GM06990 (cell line): Measurements from ENCODE around the gene TMEM156.

ENCODE experiments used
- DNase-seq: peaks from one replicate; pipeline ENCODE4 v3.0.0-alpha.2; 2011; ENCODE audit not compliant: insufficient read length; ENCODE audit errors: extremely low read depth
- H3K27me3 ChIP-seq: replicated peaks from 2 replicates; pipeline ENCODE4 v1.6.0; 2011; ENCODE audit warnings: low read length; ENCODE audit not compliant: control insufficient read depth, insufficient read depth
- H3K36me3 ChIP-seq: 2 replicates; pipeline ENCODE4 v1.5.1; 2011; ENCODE audit warnings: low read length; ENCODE audit not compliant: control insufficient read depth, insufficient read depth
- H3K4me3 ChIP-seq: replicated peaks from 2 replicates; pipeline ENCODE4 v1.5.1; 2011; ENCODE audit warnings: low read depth, mild to moderate bottlenecking, control low read depth, low read length
- CTCF ChIP-seq: IDR thresholded peaks from 2 replicates; pipeline ENCODE4 v1.5.1; 2011; ENCODE audit warnings: low read length, control low read depth, mild to moderate bottlenecking, inconsistent platforms; ENCODE audit not compliant: insufficient read depth, poor library complexity, severe bottlenecking

TMEM156 gene

GRCh38 chr4:39025552-39026085 lies 6.6 kb downstream of the TMEM156 start:
- Histone ChIP-seq H3K27me3 (no peaks in the 10 kb centered on the region), H3K36me3 (no peaks in the 10 kb centered on the region), H3K4me3 (no peak overlapping the region)
- DNase-seq: no peak
- TF ChIP-seq CTCF: no peak

- no peak for TF ChIP-seq CTCF
- H3K27me3 ChIP-seq: no peaks in the 10 kb centered on the region
Measured at GRCh38 chr4:39024311-39024865, 7.8 kb downstream of the TMEM156 start.

GRCh38 chr4:39023059-39023458 lies 9.2 kb downstream of the TMEM156 start:
- DNase-seq: no peak
- no peak overlapping the region for H3K4me3 ChIP-seq
- no peaks in the 10 kb centered on the region for H3K27me3 ChIP-seq
- no peak for TF ChIP-seq CTCF
- no peaks in the 10 kb centered on the region for H3K36me3 ChIP-seq

More at GRCh38 chr4:39024311-39024865, 7.8 kb downstream of the TMEM156 start:
- Histone ChIP-seq H3K4me3 (no peak overlapping the region), H3K36me3 (no peaks in the 10 kb centered on the region)
- no peak for DNase-seq

- Histone ChIP-seq H3K36me3 (no peaks in the 10 kb centered on the region), H3K4me3 (no peak overlapping the region), H3K27me3 (no peaks in the 10 kb centered on the region)
- TF ChIP-seq CTCF: no peak
- DNase-seq: no peak
Measured at GRCh38 chr4:39022241-39022640, 10.0 kb downstream of the TMEM156 start.

GRCh38 chr4:39021631-39022030 lies 10.6 kb downstream of the TMEM156 start:
- no peaks in the 10 kb centered on the region for H3K27me3 ChIP-seq
- TF ChIP-seq CTCF: no peak
- no peak for DNase-seq
- no peaks in the 10 kb centered on the region for H3K36me3 ChIP-seq
- no peak overlapping the region for H3K4me3 ChIP-seq

- DNase-seq: no peak
- Histone ChIP-seq H3K4me3 (no peak overlapping the region), H3K27me3 (no peaks in the 10 kb centered on the region), H3K36me3 (peaks cover 1% of the 10 kb centered on the region; the same call in 1 of the 2 replicates)
- no peak for TF ChIP-seq CTCF
Measured at GRCh38 chr4:39020130-39020529, 12.1 kb downstream of the TMEM156 start.
